Measurements from ENCODE around the gene SOX30.

GRCh38 chr5:157596487-157596886 lies 55.8 kb downstream of the SOX30 start:
- TF ChIP-seq CTCF (IDR thresholded peaks at IDR 0.05) (no peak), POLR2A (IDR thresholded peaks at IDR 0.05) (no peak)

Measured in adrenal gland (tissue), 5 donors.